GM21717 (cell line): Measurements from ENCODE around the gene UBE2Q2.

Experiments
- ATAC-seq: cut with Tn5 transposase; IDR thresholded peaks from one replicate; pipeline ENCODE4 v1.9.1; 2021; ENCODE audit warnings: mild to moderate bottlenecking, moderate library complexity; ENCODE audit not compliant: unreplicated experiment

UBE2Q2 gene

DNA sequence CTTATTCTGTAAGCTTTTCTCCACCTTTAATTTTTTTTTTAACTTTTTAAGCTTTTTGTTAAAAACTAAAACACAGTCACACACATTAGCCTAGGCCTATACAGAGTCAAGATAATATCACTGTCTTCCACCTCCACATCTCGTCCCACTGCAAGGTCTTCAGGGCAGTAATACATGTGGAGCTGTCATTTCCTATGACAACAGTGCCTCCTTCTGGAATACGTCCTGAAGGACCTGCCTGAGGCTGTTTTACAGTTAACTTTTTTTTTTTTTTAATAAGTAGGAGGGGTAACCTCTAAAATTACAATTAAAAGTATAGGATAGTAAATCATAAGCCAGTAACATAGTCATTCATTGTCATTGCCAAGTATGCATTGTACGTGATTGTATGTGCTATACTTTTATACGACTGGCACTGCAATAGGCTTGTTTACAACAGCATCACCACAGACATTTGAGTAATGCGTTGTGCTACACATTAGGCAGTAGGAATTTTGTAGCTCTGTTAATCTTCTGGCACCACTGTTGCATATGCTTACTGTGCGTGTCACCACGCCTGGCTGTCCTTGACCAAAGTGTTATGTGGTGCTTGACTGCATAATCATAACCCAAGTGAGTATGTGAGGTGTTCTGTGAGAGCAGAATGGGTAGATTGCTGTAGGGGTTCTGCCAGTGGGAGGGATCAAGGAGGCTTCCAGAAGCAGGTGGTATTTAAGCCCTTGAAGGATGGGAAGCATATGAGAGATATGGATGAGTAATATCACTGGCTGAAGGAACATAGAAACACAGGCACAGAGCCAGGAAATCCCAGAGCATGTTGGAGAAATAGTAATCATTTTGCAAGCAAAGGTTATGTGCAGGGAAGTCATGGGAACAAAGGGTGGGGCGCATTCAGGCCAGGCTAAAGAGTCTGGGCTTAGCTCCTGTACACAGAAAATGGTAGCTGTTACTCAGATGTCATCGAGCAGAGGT, 78.8 kb downstream of the UBE2Q2 start:
- no peak for ATAC-seq

DNA sequence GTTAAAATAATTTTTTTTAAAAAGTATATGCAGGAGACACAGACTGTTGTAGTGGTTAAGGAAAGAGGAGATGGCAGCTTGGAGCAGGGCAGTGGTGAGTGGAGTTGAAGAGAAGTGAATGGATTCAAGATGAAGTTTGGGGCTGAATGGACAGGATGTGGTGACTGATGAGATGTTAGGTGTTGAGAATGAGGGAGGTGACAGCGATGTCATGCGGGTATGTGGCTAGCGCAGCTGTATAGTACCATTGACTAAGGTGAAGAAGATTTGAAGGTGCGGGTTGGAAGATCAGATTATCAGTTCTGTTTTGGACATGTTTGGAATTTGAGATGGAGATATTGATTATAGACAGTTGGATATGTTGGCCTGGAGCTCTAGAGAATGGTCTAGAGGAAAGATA, 80.5 kb downstream of the UBE2Q2 start:
- no peak for ATAC-seq

DNA sequence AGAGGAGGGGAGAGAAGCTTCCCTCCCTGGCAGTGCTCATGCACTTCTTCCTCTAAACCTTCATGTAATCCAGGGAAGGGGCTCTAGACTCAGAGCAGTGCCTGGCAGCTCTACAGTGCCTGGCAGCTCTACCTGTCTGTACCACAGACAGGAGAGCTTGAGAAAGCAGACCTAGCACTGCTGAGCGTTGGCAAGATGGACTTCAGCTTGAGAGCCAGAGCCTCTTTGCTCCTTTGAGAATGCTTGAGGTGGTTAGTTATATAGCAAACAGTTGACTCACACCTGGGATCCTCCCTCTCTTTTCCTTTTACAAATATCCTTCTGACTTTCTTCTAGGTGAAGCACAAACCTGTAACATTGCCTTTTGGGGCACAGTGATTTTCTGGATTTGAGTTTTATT, 81.3 kb downstream of the UBE2Q2 start:
- ATAC-seq: no peak

DNA sequence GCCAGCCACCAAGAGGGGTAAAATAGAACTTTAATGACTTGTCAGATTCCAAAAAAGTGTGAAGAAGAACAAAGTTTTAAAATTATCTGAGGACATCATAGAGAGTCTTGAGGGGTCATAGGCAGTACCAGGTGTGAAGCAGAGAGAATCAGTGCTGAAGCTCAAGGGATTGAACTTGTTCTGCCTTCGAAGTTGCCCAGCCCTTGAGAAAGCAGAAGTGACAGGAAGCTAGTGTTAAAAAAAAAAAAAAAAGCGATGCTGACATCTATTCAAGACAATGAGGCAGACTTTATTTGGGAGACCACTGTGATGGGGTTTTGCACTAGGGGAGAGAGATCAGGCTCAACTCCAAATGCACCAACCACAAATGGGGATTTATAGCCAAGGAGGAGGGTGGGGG, 82.2 kb downstream of the UBE2Q2 start:
- no peak for ATAC-seq

DNA sequence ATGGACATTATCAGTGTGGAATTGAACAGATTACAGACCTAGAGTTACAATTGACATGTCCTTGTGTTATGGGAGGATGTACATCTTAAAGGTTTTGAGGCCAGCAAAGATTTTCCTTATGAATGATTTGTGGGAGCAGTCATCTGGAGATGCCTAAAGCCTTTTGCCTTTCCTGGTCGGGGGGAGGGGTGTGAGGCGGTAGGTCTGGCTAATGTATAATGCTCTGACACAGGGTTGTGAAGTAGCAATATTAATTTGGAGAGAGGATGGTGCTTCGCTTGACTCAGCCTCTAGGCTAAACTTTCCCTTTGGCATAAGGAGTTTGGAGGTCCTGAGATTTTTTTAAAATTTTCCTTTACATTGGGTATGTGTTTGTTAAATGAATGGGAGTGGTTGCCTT, 83.7 kb downstream of the UBE2Q2 start:
- no peak for ATAC-seq

DNA sequence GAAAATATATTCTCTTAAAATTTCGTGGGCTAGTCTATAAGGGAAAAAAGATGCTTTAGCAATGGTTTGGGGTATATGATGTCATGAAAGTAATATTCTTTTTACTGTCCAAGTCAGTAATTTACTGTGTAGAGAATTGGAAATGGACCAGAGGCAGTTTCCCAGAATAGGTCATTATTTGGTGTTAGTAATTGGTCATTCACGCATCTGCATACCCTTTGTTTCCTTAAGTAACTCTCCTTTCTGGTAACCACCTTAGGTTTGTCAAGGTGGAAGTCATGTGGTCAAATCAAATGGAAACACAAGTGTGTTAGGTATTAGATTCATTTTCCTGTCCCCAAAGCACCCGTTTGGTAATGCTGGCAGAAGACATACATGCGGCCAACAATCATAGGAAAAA, 84.4 kb downstream of the UBE2Q2 start:
- no peak for ATAC-seq

DNA sequence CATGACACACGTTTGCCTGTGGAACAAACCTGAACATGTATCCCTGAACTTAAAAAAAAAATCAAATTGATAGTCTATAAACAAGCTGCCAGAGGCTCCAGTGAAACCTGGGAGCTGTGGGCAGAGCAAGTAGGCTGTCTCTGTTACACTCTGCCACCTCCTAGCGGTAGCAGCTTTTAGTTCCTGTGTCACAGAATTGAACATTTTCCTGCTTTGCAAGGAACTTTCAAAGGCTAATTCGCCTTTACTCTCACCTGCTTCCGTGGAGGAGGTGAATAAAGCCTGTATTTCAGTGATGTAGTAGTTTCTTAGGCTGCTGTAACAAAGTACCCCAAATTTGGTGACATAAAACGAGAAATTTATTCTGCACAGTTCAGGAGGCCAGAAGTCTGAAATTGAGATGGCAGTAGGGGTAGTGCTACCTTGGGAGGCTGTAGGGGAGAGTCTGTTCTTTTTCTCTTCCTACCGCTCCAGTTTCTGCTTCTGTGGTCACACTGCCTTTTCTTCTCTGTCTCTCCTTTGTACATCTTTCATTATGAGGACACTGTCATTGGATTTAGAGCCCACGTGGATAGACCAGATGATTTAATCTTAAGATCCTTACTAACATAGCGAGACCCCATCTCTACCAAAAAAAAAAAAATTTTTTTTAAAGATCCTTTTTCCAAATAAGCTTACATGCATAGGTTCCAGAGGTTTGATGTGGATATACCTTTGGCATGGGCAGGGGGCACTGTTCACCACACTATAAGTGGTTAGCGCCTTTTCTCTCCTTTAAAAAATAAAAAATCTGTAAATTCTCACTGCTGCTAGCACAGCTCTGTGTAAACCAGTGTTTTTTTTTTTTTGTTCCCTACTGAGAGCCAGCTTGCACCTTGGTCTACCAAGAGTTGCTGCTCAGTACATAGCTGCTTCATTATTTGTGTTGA, 85.7 kb downstream of the UBE2Q2 start:
- ATAC-seq: no peak

DNA sequence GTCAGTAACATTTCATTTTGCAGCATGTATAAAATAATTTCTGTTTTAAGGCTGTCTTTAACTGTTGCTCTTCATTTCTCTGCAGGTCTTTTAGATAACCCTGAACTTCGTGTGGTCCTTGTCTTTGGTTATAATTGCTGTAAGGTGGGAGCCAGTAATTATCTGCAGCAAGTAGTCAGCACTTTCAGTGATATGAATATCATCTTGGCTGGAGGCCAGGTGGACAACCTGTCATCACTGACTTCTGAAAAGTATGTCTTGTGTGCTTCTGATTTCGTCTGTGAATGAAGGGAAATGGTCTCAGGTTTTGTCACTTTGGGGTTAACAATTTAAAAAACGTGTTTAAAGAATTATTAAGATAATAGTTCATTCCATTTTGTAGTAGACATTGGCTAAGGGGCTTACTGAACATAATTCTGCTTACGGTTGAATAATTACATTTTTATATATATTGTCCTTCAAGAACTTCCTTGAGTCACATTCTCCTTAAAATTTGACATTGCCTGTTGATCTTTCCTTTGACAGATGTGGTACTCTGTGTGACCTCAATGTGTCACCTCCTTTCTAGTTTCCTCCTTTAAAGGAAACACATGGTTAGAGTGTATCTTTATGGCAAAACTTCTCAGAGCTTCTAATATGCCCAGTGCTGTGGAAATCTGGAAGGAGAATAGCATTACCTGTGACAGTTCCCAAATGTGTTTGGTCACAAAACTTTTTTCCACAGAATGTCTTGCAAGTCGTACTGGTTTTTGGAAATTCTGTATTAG, 86.7 kb downstream of the UBE2Q2 start:
- no peak for ATAC-seq

DNA sequence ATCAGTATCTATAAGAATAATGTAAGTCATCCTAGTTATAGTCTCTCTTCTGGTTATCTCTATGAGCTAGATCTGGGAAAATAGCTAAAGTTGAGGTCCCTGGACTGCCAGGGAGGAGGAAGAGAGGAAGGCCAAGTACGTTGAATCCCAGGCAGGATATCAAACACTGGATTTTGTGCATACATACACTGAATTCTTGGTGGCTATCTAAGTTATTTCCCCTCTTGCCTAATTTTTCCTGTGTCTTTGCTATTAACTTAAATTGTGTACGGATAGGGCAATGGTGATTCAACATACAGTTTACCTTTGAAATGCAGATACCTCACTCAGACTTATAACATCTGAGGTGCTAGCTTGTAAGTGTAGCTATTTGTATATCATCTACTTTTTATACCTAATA, 87.6 kb downstream of the UBE2Q2 start:
- no peak for ATAC-seq

DNA sequence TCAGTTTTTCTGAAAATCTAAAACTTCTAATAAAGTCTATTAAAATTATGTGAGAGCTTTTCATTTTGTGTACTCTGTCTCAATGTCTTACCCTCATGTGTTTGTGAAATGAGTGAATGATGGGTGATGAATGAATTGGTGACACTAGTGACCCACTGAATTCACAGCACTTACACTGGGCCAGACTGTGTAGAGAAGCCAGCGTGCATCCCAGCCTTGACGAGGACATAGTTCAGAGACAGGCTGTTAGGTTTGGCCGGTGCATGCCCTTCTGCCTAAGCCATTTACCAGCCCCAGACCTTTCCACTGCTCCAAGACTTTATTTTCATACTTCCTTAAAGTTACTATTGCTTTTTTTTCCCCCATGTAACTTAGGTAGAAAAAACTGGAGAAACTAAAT, 99.2 kb downstream of the UBE2Q2 start:
- no peak for ATAC-seq

DNA sequence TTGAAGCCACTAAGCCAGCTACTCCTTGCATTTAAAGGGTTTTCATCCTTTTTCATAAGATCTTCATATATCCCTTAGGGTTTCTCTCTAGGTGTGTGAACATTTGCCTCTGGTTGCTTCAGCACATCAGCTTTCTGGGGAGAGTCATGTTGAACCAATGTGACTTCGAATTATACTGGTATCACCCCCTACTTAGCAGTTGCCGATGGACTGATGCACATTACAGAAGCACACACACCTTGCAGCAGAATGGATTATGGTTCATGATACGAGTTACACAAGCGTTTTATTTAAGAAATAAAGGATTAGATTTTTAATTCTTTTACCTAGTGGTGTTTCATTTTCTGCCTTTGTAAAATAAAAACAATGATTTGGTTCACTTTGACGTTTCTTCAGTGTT, 100.0 kb downstream of the UBE2Q2 start:
- no peak for ATAC-seq

DNA sequence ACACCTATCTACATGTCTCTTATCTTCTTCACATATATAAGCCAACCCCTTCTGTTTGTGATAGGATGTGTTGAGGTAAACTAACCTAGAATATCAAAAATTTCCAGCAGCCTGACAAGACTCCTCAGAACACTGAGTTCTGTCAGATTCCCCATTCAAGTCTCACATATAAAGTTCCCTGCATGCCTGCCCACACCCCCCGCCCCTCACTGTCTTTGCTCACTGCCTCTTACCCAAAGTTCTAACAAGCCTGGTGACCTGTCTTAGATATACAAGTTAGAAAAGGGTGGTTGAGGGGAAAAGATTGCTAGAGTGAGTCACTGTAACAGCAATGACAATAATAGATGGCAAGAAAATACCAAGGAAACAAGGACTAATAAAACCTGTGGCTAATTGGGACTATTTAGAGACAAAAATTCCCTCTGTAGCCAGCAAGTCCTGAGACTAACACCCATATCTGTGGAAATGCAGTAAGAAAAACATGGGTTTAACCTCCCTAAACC, 100.5 kb downstream of the UBE2Q2 start:
- ATAC-seq: no peak

DNA sequence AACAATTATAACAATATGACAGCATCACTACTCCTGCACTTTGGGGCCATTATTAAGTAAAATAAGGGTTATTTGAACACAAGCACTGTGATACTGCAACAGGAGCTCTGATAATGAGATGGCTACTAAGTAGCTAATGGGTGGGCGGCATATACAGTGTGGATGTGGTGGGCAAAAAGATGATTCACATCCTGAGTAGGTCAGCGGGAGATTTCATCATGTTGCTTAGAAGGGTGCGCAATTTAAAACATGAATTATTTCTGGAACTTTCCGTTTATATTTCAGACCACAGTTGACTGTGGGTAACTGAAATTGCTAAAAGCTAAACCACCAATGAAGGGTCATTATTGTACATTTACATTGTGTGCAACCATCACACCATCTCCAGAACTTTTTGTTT, 102.7 kb downstream of the UBE2Q2 start:
- no peak for ATAC-seq

DNA sequence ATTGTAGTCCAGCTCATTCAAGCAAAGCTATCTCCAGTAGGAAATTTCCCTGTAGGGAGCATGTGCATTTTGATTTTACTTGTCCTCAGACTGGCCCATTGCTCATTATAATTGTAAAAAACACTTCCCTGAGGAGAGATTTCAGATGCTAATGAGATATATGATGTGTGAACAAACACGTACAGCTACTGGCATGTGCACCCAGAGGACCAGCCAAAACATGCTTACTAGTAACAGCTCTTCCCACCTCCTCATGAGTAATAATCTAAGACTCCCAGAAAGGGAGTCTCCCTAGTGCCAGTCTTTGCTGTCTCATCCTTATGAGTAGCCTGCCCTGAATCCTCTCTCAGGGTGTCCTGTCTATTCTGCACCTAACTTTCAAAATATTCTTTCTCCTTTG, 103.8 kb downstream of the UBE2Q2 start:
- ATAC-seq: no peak

DNA sequence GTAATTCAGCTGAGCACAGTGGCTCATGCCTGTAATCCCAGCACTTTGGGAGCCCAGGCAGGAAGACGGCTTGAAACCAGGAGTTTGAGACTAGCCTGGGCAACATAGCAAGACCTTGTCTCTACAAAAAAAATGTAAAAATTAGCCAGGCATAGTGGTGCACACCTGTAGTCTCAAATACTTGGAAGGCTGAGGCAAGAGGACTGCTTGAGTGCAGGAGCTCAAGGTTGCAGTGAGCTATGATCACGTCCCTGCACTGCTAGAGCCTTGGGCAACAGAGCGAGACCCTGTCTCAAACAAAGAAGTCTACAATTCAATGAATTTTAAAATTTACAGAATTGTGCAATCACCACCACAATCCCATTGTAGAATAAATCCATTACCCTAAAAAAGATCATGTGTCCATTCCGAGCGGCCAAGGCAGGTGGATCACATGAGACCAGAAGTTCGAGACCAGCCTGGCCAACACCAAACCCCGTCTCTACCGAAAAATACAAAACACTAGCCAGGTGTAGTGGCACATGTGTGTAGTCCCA, 105.6 kb downstream of the UBE2Q2 start:
- no peak for ATAC-seq
